ENCODE results near the gene ERCC4. TPM values are rescaled to one million over a fixed set of nuclear protein-coding genes. Genes with fewer than 3 reads are reported as not detected.

The ERCC4 gene
- total and polyA plus RNA-seq, 2 experiments from 2014 or later: 5.4 to 21.6 TPM

DNA sequence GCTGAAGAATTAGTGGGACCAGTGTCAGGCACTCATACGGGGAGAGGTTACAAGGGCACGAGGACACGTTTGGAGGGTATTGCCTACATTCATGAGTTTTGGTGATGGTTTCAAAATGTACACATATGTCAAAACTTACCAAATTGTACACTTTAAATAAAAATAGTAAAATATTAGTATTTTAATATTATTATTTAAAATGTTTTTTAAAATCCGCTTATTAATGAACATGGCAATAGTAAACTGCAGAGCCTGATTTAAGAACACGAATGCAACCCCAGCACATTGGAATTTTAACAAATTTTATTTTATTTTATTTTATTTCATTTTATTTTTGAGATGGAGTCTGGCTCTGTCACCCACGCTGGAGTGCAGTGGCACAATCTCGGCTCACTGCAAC lies 10.9 kb upstream of the ERCC4 start (continued):
- TF ChIP-seq, protein P1, sequence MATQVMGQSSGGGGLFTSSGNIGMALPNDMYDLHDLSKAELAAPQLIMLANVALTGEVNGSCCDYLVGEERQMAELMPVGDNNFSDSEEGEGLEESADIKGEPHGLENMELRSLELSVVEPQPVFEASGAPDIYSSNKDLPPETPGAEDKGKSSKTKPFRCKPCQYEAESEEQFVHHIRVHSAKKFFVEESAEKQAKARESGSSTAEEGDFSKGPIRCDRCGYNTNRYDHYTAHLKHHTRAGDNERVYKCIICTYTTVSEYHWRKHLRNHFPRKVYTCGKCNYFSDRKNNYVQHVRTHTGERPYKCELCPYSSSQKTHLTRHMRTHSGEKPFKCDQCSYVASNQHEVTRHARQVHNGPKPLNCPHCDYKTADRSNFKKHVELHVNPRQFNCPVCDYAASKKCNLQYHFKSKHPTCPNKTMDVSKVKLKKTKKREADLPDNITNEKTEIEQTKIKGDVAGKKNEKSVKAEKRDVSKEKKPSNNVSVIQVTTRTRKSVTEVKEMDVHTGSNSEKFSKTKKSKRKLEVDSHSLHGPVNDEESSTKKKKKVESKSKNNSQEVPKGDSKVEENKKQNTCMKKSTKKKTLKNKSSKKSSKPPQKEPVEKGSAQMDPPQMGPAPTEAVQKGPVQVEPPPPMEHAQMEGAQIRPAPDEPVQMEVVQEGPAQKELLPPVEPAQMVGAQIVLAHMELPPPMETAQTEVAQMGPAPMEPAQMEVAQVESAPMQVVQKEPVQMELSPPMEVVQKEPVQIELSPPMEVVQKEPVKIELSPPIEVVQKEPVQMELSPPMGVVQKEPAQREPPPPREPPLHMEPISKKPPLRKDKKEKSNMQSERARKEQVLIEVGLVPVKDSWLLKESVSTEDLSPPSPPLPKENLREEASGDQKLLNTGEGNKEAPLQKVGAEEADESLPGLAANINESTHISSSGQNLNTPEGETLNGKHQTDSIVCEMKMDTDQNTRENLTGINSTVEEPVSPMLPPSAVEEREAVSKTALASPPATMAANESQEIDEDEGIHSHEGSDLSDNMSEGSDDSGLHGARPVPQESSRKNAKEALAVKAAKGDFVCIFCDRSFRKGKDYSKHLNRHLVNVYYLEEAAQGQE (IDR thresholded peaks at IDR 0.05; ENCODE audit: unreplicated experiment): no peak
- no peak for TF ChIP-seq EZH2phosphoT487 (IDR thresholded peaks at IDR 0.05; ENCODE audit: unreplicated experiment)
- TF ChIP-seq, protein P2, sequence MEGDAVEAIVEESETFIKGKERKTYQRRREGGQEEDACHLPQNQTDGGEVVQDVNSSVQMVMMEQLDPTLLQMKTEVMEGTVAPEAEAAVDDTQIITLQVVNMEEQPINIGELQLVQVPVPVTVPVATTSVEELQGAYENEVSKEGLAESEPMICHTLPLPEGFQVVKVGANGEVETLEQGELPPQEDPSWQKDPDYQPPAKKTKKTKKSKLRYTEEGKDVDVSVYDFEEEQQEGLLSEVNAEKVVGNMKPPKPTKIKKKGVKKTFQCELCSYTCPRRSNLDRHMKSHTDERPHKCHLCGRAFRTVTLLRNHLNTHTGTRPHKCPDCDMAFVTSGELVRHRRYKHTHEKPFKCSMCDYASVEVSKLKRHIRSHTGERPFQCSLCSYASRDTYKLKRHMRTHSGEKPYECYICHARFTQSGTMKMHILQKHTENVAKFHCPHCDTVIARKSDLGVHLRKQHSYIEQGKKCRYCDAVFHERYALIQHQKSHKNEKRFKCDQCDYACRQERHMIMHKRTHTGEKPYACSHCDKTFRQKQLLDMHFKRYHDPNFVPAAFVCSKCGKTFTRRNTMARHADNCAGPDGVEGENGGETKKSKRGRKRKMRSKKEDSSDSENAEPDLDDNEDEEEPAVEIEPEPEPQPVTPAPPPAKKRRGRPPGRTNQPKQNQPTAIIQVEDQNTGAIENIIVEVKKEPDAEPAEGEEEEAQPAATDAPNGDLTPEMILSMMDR (conservative IDR thresholded peaks at IDR 0.05; ENCODE audit: low read depth in 2 of 2): no peak

DNA sequence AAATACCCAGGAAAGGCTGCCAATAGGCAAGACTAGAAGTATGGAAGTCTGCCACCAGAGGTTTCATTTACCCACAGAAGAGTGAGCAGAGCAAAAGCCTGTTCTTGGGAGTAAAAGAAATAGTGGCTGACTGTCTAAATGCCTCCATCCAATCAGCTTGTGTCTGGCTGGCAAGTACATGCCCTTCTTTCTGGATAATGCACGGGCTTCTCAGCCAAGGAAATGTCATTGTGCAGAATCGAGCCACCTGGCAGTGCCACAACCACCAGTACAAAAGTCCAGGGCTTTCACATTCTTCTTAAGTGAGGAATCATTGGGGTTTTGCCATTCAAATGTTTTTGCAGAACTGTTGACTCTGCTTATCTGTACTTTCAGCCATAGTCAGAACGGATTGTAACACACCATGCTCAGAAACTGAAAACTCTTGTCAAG lies 10.1 kb upstream of the ERCC4 start:
- Histone ChIP-seq H2AFZ (no peak overlapping the region; the same call in 1 of the 2 replicates), H3K4me3 (no peak overlapping the region), H3F3A (replicated peaks; ENCODE audit: low read depth) (no peaks in the 10 kb centered on the region), H3K79me2 (replicated peaks; ENCODE audit: insufficient read depth) (no peaks in the 10 kb centered on the region), H3K27me3 (ENCODE audit: insufficient read depth) (no peaks in the 10 kb centered on the region), H3K4me2 (no peak overlapping the region), H4K20me1 (replicated peaks; ENCODE audit: insufficient read depth) (no peaks in the 10 kb centered on the region), H3K36me3 (ENCODE audit: insufficient read depth) (no peaks in the 10 kb centered on the region; the same call in 1 of the 2 replicates), H3K27ac (ENCODE audit: low read depth) (no peak overlapping the region), H3K4me1 (ENCODE audit: insufficient read depth) (no peaks in the 10 kb centered on the region), H3K9me2 (ENCODE audit: insufficient read depth) (0 out of 2 replicates have a peak, but pooled peaks cover 7% of the 10 kb centered on the region)
- H3K4me1 Mint-ChIP-seq: peaks cover 8% of the 10 kb centered on the region
- H3K36me3 Mint-ChIP-seq (ENCODE audit: low read depth): peaks cover 24% of the 10 kb centered on the region
- H3K27me3 Mint-ChIP-seq (ENCODE audit: insufficient read depth, low read depth, poor library complexity): peaks cover 3% of the 10 kb centered on the region
- H3K9me3 Mint-ChIP-seq: peaks cover 36% of the 10 kb centered on the region
- no peak overlapping the region for H3K4me3 Mint-ChIP-seq
- no peak overlapping the region for H3K27ac Mint-ChIP-seq
- DNase-seq (ENCODE audit: low spot score) (no peak), ATAC-seq (no peak)
- TF ChIP-seq EZH2 (IDR thresholded peaks at IDR 0.05; ENCODE audit: low read depth, unreplicated experiment) (no peak), ZNF114 (CRISPR knock-in tag; IDR thresholded peaks at IDR 0.05) (no peak), STAT1 (IDR thresholded peaks at IDR 0.05; ENCODE audit: unreplicated experiment) (no peak), CREB1 (CRISPR knock-in tag; IDR thresholded peaks at IDR 0.05; ENCODE audit: low read depth) (no peak), JUNB (IDR thresholded peaks at IDR 0.05; ENCODE audit: unreplicated experiment) (no peak)
- TF ChIP-seq, protein P2 (conservative IDR thresholded peaks at IDR 0.05; ENCODE audit: low read depth in 2 of 2): no peak

Data from GM23338 (cell line).